NCI-H345 (cell line): Measurements from ENCODE around the gene IL17RD.

Experiments
- DNase-seq: peaks from one replicate; lab custom pipeline; 2025; lab: John Stamatoyannopoulos, UW

Gene IL17RD

GRCh38 chr3:57065588-57065987, 99.6 kb downstream of the IL17RD start:
- DNase-seq: no peak

- no peak for DNase-seq
Measured at GRCh38 chr3:57064572-57064971, 100.6 kb downstream of the IL17RD start.

- no peak for DNase-seq
Measured at GRCh38 chr3:57064001-57064400, 101.2 kb downstream of the IL17RD start.

- DNase-seq: no peak
Measured at GRCh38 chr3:57063032-57063431, 102.1 kb downstream of the IL17RD start.

- DNase-seq: no peak
Measured at GRCh38 chr3:57062101-57062631, 103.0 kb downstream of the IL17RD start.

- no peak for DNase-seq
Measured at GRCh38 chr3:57061556-57061955, 103.6 kb downstream of the IL17RD start.

- DNase-seq: peak; percentile 52
Measured at GRCh38 chr3:57060089-57060821, 104.9 kb downstream of the IL17RD start, which contains the start of gene SPATA12. Gene SPATA12 (plus strand): TSS chr3:57060664. CDS start chr3:57073695, 13,031 bp downstream.

- DNase-seq: no peak
Measured at GRCh38 chr3:57059411-57059810, 105.7 kb downstream of the IL17RD start.

GRCh38 chr3:57057351-57057750, 107.8 kb downstream of the IL17RD start:
- no peak for DNase-seq

GRCh38 chr3:57053122-57053521, 112.0 kb downstream of the IL17RD start:
- DNase-seq: no peak

GRCh38 chr3:57052662-57053061, 112.5 kb downstream of the IL17RD start:
- DNase-seq: no peak

GRCh38 chr3:57048728-57049127, 116.4 kb downstream of the IL17RD start:
- peak; percentile 9 for DNase-seq

GRCh38 chr3:57048052-57048671, 117.0 kb downstream of the IL17RD start:
- peak; percentile 35 for DNase-seq

- no peak for DNase-seq
Measured at GRCh38 chr3:57046101-57046765, 118.9 kb downstream of the IL17RD start.

- DNase-seq: no peak
Measured at GRCh38 chr3:57043518-57043917, 121.6 kb downstream of the IL17RD start.

GRCh38 chr3:57041674-57042073, 123.5 kb downstream of the IL17RD start:
- DNase-seq: no peak
